ENCODE data around the gene KLHL29.

DNA sequence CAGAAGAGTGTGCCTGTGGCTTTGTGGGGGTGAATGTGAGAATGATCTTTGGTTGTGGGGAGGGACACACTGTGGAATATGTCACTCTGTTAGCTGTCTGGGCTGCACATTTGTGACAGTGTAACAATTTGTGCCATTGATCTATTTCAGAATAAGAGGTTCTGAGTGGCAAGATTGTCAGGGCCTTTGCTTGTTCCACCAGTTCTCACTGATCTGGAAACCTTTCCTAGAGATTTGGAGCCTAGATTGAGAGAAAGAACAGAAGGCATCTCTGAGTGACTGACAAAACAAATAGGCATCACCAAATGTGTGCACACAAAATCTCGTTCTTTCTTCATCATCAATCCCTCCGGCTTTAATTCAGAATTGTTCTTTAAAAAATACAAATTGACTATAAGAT, 153.6 kb downstream of the KLHL29 start:
- TF ChIP-seq POLR2A (IDR thresholded peaks at IDR 0.05; ENCODE audit: low read depth, low read length) (no peak), EZH2 (IDR thresholded peaks at IDR 0.05; ENCODE audit: borderline replicate concordance, low read depth, low read length, severe bottlenecking) (no peak), POLR2AphosphoS5 (IDR thresholded peaks at IDR 0.05; ENCODE audit: insufficient read depth, low read depth, low read length) (no peak)
- TF ChIP-seq, protein P1, sequence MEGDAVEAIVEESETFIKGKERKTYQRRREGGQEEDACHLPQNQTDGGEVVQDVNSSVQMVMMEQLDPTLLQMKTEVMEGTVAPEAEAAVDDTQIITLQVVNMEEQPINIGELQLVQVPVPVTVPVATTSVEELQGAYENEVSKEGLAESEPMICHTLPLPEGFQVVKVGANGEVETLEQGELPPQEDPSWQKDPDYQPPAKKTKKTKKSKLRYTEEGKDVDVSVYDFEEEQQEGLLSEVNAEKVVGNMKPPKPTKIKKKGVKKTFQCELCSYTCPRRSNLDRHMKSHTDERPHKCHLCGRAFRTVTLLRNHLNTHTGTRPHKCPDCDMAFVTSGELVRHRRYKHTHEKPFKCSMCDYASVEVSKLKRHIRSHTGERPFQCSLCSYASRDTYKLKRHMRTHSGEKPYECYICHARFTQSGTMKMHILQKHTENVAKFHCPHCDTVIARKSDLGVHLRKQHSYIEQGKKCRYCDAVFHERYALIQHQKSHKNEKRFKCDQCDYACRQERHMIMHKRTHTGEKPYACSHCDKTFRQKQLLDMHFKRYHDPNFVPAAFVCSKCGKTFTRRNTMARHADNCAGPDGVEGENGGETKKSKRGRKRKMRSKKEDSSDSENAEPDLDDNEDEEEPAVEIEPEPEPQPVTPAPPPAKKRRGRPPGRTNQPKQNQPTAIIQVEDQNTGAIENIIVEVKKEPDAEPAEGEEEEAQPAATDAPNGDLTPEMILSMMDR (IDR thresholded peaks at IDR 0.05; ENCODE audit: extremely low read depth in 1 of 2, insufficient read depth in 1 of 2, low read depth in 1 of 2, low read length in 2 of 2) = no peak

Measured in endothelial cell of umbilical vein (primary cell).